ES-I3 (cell line): ENCODE results near the gene CTTNBP2.
A peak's percentile ranks its signal among the peaks of the same experiment; 100 is the strongest.

Source experiments
- H3K36me3 ChIP-seq: 2 replicates; pipeline ENCODE4 v1.6.1; 2013; ENCODE audit warnings: mild to moderate bottlenecking, low read length, control low read depth, moderate library complexity; ENCODE audit not compliant: insufficient read depth
- H3K4me1 ChIP-seq: 2 replicates; pipeline ENCODE4 v1.6.1; 2013; ENCODE audit warnings: mild to moderate bottlenecking, control low read depth, low read length; ENCODE audit not compliant: insufficient read depth
- H3K9ac ChIP-seq: 2 replicates; pipeline ENCODE4 v1.6.1; 2013; ENCODE audit warnings: low read depth, mild to moderate bottlenecking, low read length, moderate library complexity
- H3K9me3 ChIP-seq: 2 replicates; pipeline ENCODE4 v1.6.1; 2013; ENCODE audit warnings: mild to moderate bottlenecking, low read length, moderate library complexity; ENCODE audit not compliant: control insufficient read depth, insufficient read depth

Gene CTTNBP2

GRCh38 chr7:117882594-117882993, 9.4 kb upstream of the CTTNBP2 start:
- H3K4me1 ChIP-seq = no peaks in the 10 kb centered on the region
- no peak overlapping the region for H3K9ac ChIP-seq
- H3K9me3 ChIP-seq = no peaks in the 10 kb centered on the region
- no peaks in the 10 kb centered on the region for H3K36me3 ChIP-seq

GRCh38 chr7:117876761-117877160, 3.5 kb upstream of the CTTNBP2 start:
- no peaks in the 10 kb centered on the region for H3K9me3 ChIP-seq
- H3K36me3 ChIP-seq = no peaks in the 10 kb centered on the region
- H3K9ac ChIP-seq = no peak overlapping the region
- peaks cover 15% of the 10 kb centered on the region; the same call in 1 of the 2 replicates for H3K4me1 ChIP-seq

GRCh38 chr7:117875566-117875965, 2.3 kb upstream of the CTTNBP2 start:
- no peaks in the 10 kb centered on the region for H3K36me3 ChIP-seq
- no peak overlapping the region for H3K9ac ChIP-seq
- peaks cover 19% of the 10 kb centered on the region; the same call in 1 of the 2 replicates for H3K4me1 ChIP-seq
- H3K9me3 ChIP-seq = no peaks in the 10 kb centered on the region

GRCh38 chr7:117874191-117874700, 1.0 kb upstream of the CTTNBP2 start:
- Histone ChIP-seq H3K9ac (no peak overlapping the region), H3K9me3 (no peaks in the 10 kb centered on the region), H3K4me1 (peaks cover 20% of the 10 kb centered on the region; the same call in 1 of the 2 replicates), H3K36me3 (no peaks in the 10 kb centered on the region)

DNA sequence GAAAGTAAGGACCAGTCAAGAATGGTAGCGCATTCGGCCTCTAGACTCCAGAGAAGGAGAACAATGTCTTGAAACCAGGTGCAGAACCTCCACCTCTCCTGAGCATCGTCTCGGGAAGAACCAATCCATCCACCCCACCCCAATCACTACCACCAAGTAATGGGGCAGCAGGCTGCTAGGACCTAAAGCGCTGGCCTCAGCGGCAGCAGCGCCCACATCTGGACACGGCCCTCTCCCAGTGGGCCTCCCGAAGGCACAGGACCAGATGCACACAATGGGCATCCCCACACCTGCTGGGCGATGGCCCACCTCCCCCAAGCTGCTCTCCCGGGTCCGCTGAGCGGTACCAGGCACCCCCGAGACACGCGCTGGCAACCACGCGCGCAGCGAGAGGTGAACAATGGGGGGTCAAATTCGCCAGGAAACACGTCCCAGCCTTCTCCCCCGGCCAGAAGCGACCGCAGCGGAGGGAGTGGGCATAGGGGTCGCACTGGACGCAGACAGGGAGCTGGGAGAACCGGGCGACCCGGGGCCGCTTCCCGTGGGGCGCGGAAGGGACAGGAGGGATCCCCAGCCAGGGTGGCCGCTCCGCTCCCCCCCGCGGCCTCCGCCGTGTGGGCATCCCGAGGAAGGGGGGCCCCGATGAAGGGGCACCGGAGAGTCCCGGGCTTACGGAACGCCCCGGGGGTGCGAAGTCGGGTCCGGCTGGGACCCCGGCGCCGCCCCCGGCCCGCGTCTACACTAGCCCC, 506 bp downstream of the CTTNBP2 start:
- peak overlapping the region; percentile 94 for H3K9ac ChIP-seq
- peaks cover 24% of the 10 kb centered on the region; the same call in 1 of the 2 replicates for H3K4me1 ChIP-seq
- H3K36me3 ChIP-seq = no peaks in the 10 kb centered on the region
- no peaks in the 10 kb centered on the region for H3K9me3 ChIP-seq

DNA sequence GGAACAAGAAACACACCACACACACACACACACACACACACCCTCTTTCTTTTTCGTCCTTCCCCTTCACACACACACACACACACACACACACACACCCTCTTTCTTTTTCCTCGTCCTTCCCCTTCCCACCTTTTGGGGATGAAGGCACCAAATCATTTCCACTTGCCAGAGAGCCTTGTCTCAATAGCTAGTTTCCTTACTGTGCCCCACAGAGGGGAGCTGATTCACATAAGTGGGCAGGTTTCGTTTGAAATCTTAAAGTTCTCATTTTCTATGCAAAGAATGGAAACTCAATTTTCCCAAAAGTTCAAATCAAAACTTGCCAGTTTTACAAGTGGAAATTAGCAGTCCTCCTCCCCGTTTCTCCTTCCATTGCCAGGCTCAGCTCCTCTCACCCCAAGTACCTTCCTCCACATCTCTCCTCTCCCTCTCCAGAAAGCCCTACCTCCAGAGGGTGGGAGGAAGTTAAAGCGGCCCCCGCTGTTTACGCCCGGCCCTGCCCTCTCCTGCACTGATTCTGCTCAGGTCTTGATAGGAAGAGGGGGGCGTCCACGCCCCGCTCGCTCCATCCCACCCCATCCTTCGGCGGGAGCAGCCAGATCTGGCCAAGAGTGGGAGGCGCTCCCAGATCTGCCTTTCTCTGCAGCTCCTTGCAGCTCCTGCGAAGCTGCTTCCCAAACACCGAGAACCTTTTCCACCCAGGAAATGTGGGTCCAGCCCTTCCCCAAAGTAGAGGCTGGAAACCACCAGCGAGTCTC, 1.3 kb downstream of the CTTNBP2 start:
- H3K9ac ChIP-seq = peak overlapping the region; percentile 94

GRCh38 chr7:117871401-117871777, 1.9 kb downstream of the CTTNBP2 start:
- H3K9ac ChIP-seq = peak overlapping the region; percentile 94; the same call in 1 of the 2 replicates
- no peaks in the 10 kb centered on the region for H3K36me3 ChIP-seq
- H3K4me1 ChIP-seq = peaks cover 18% of the 10 kb centered on the region; the same call in 1 of the 2 replicates
- H3K9me3 ChIP-seq = no peaks in the 10 kb centered on the region

More for the DNA sequence above, 1.3 kb downstream of the CTTNBP2 start:
- no peaks in the 10 kb centered on the region for H3K36me3 ChIP-seq
- peaks cover 24% of the 10 kb centered on the region; the same call in 1 of the 2 replicates for H3K4me1 ChIP-seq
- no peaks in the 10 kb centered on the region for H3K9me3 ChIP-seq

DNA sequence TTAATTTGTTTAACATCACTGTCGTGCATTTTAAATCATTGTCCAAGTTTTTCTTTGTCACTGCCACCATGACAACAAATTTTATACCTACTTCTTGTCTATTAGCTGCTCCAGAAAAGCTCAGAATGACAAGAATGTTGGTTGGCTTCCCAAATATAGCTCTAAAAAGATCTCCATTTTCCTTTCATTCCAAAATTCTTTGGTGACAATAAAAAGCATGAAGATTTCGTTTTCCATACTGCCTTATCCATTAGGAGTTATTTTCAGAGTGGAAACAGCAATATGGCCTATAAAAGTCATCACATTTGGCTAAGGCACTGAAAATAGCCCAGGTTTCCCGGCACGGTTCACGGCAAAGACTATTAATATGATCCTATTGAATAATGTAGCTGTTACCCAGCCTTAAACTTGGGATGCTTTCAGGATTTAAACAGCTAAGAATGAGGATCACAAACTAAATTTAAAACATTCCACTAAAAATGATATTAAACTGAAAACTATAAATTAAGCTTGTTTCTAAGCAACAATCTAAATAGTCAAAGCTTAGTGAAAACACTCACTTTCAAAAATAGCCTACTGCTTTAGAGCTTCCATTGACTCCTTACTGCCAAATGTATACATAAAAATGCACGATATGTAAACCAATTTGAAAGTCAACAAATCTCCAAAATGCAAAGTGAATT, 2.7 kb downstream of the CTTNBP2 start:
- Histone ChIP-seq H3K9ac (no peak overlapping the region), H3K4me1 (peaks cover 12% of the 10 kb centered on the region; the same call in 1 of the 2 replicates), H3K9me3 (no peaks in the 10 kb centered on the region)

GRCh38 chr7:117869374-117869773, 3.9 kb downstream of the CTTNBP2 start:
- Histone ChIP-seq H3K9me3 (no peaks in the 10 kb centered on the region), H3K9ac (no peak overlapping the region), H3K36me3 (no peaks in the 10 kb centered on the region), H3K4me1 (peaks cover 9% of the 10 kb centered on the region; the same call in 1 of the 2 replicates)

More for the DNA sequence above, 2.7 kb downstream of the CTTNBP2 start:
- no peaks in the 10 kb centered on the region for H3K36me3 ChIP-seq

DNA sequence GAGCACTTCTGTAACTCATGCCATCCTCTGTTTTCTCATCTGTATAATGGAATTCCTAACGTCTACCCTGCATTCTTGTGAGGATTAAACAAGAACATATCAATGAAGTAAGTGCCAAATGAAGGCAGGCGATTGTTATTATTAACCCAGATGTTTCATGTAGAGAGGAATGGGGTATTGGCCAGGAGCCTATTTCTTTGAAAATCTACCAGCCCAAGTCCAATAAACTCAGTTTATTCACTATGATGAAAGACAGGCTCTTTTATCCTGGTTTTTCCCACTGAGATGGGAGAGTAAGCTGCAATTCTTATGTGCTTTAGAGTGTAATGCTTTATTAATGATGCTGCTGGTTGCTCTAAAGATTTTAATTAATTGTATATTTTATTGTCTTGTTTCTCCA, 9.6 kb downstream of the CTTNBP2 start:
- Histone ChIP-seq H3K4me1 (peaks cover 6% of the 10 kb centered on the region; the same call in 1 of the 2 replicates), H3K9me3 (no peaks in the 10 kb centered on the region), H3K9ac (no peak overlapping the region), H3K36me3 (no peaks in the 10 kb centered on the region)

DNA sequence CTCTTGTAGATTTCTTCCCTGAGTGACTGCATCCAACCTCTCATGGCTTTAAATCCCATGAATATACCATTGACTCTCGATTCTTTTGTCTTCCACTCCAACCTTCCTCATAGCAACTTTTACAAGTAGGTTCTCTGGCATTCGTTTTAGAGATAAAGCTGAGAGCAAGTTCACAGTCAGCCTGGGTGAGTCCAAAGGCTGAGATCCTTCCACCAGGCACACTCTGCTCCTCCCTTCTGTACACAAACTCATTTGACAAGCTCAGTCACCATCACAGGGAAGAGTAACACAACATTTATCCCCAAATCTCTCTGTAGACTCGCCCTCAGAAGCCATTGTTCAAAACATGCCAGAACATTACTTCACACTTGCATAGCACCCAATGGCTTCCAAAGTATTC, 10.9 kb downstream of the CTTNBP2 start:
- Histone ChIP-seq H3K9me3 (no peaks in the 10 kb centered on the region), H3K9ac (no peak overlapping the region), H3K4me1 (peaks cover 4% of the 10 kb centered on the region; the same call in 1 of the 2 replicates), H3K36me3 (no peaks in the 10 kb centered on the region)

- Histone ChIP-seq H3K4me1 (peaks cover 4% of the 10 kb centered on the region; the same call in 1 of the 2 replicates), H3K9ac (no peak overlapping the region), H3K9me3 (no peaks in the 10 kb centered on the region), H3K36me3 (no peaks in the 10 kb centered on the region)
Observed at GRCh38 chr7:117859246-117859812, 13.9 kb downstream of the CTTNBP2 start.

DNA sequence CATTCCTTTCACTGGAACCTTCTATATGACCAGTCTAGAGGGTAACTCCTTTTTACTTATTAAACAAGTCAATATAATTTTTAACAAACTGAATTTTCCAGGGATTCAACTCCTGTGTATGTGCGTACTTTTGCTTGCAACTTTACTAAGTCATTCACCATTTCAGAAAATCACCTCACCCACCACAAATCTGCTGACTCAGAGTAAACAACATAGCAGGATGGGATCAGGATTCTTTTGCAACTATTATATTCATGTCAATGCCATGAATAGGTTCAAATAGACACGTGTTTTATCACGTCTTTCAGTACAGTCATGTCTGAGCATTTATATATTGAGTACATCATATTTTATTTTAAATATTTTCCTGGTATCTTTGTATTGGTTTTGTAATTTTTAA, 14.5 kb downstream of the CTTNBP2 start:
- Histone ChIP-seq H3K9me3 (no peaks in the 10 kb centered on the region), H3K36me3 (no peaks in the 10 kb centered on the region), H3K9ac (no peak overlapping the region), H3K4me1 (peaks cover 4% of the 10 kb centered on the region; the same call in 1 of the 2 replicates)

GRCh38 chr7:117857718-117858117, 15.5 kb downstream of the CTTNBP2 start:
- no peaks in the 10 kb centered on the region for H3K36me3 ChIP-seq
- H3K9me3 ChIP-seq = no peaks in the 10 kb centered on the region
- peaks cover 4% of the 10 kb centered on the region; the same call in 1 of the 2 replicates for H3K4me1 ChIP-seq
- no peak overlapping the region for H3K9ac ChIP-seq
